ENCODE data around the gene RNF186.

RNF186 gene

GRCh38 chr1:19808351-19808750 lies 6.7 kb downstream of the RNF186 start:
- no peak overlapping the region for H3K4me3 ChIP-seq (ENCODE audit: low read length)
- TF ChIP-seq CTCF (conservative IDR thresholded peaks at IDR 0.05; ENCODE audit: low read depth, low read length) = no peak
- DNase-seq (ENCODE audit: low read depth) = no peak

- no peak for TF ChIP-seq CTCF (conservative IDR thresholded peaks at IDR 0.05; ENCODE audit: low read depth, low read length)
- no peak overlapping the region for H3K4me3 ChIP-seq (ENCODE audit: low read length)
- DNase-seq (ENCODE audit: low read depth) = no peak
Observed at GRCh38 chr1:19804831-19805251, 10.2 kb downstream of the RNF186 start.

GRCh38 chr1:19802269-19802668 lies 12.8 kb downstream of the RNF186 start:
- H3K4me3 ChIP-seq (ENCODE audit: low read length) = no peak overlapping the region
- no peak for TF ChIP-seq CTCF (conservative IDR thresholded peaks at IDR 0.05; ENCODE audit: low read depth, low read length)
- DNase-seq (ENCODE audit: low read depth) = no peak

- TF ChIP-seq CTCF (conservative IDR thresholded peaks at IDR 0.05; ENCODE audit: low read depth, low read length) = no peak
- peak overlapping the region; percentile 48 for H3K4me3 ChIP-seq (ENCODE audit: low read length)
- no peak for DNase-seq (ENCODE audit: low read depth)
Observed at GRCh38 chr1:19800076-19800804, 14.8 kb downstream of the RNF186 start.

GRCh38 chr1:19799230-19800075 lies 15.6 kb downstream of the RNF186 start, which contains the start of gene TMCO4:
Gene TMCO4, minus strand, starts transcription at chr1:19799916. Its CDS starts 19,158 bp downstream, at chr1:19780758.
- TF ChIP-seq CTCF (conservative IDR thresholded peaks at IDR 0.05; ENCODE audit: low read depth, low read length) = peak; percentile 48
- no peak for DNase-seq (ENCODE audit: low read depth)
- peak within 1 kb of the TSS; percentile 48 for H3K4me3 ChIP-seq (ENCODE audit: low read length)

GRCh38 chr1:19798486-19799229 lies 16.4 kb downstream of the RNF186 start:
- TF ChIP-seq CTCF (conservative IDR thresholded peaks at IDR 0.05; ENCODE audit: low read depth, low read length) = no peak
- H3K4me3 ChIP-seq (ENCODE audit: low read length) = peak overlapping the region; percentile 48
- no peak for DNase-seq (ENCODE audit: low read depth)

Measured in retinal pigment epithelial cell (primary cell).